Ishikawa (cell line): ENCODE measurements around the gene RIPOR3.

Source experiments
- CEBPB ChIP-seq: IDR thresholded peaks from 2 replicates; pipeline ENCODE4 v1.6.1; 2012
- EP300 ChIP-seq: IDR thresholded peaks from 2 replicates; pipeline ENCODE4 v1.6.1; 2012; ENCODE audit warnings: borderline replicate concordance
- FOXM1 ChIP-seq: IDR thresholded peaks from 2 replicates; pipeline ENCODE4 v1.6.1; 2012; ENCODE audit warnings: low read depth, borderline replicate concordance
- REST ChIP-seq: IDR thresholded peaks from 2 replicates; pipeline ENCODE4 v1.6.1; 2012; ENCODE audit warnings: low read depth, mild to moderate bottlenecking
- TF ChIP-seq, protein P1 (sequence below): IDR thresholded peaks from 2 replicates; pipeline ENCODE4 v1.6.1; 2012

DNA sequence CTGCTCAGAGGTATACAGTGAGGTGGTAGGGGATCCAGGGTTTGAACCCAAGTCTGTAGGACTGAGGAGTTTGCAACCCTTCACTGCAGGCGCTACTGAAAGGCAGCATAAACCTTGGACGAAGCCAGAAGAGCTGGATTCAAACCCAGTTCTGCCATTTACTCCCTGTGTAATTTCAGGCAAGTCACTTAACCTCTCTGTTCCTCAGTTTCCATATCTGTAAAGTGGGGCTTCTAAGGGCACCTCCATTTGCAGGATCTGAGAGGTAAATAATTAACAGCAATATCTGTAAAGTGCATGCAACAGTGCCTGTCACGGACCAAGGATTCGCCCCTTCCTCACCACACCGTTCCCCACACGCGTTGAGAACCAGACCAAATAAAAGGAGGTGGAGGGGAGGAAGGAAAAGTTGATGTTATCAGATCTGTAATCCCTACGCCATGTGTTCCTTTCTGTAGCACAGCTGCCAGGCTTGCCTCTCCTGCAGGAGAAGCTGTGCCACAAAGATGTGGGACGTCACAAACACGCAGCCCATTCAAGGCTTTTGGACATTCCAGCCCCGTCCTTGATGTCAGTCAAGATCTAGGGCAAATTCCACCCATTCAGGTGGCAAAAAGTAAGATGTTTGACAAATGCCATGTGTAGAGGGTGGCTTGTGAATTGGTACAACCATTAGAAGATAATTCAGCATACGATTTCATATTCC is 9.8 kb downstream of the RIPOR3 start:
- TF ChIP-seq, protein P1, sequence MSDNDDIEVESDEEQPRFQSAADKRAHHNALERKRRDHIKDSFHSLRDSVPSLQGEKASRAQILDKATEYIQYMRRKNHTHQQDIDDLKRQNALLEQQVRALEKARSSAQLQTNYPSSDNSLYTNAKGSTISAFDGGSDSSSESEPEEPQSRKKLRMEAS: no peak
- TF ChIP-seq FOXM1: no peak
- TF ChIP-seq REST: no peak
- TF ChIP-seq CEBPB: no peak
- TF ChIP-seq EP300: no peak
